Transverse colon (tissue), 4 donors: ENCODE measurements around the gene TMEM45A. TPM values are rescaled to one million over a fixed set of nuclear protein-coding genes. Genes with fewer than 3 reads are reported as not detected.

ENCODE experiments used
- DNase-seq: peaks from one replicate; pipeline ENCODE4 v3.0.0-alpha.2; 2019
- H3K27ac ChIP-seq, 4 donors: fragments of 200-600 bp; sonication (generic); 2 replicates each; pipeline ENCODE4 v1.5.1; 2016 to 2018; ENCODE audit warnings: inconsistent platforms in 4 of 4
- H3K27me3 ChIP-seq: fragments of 200-600 bp; sonication (generic); 2 replicates; pipeline ENCODE4 v1.5.1; 2017; ENCODE audit warnings: inconsistent platforms
- H3K36me3 ChIP-seq, 4 donors: fragments of 200-600 bp; sonication (generic); 2 replicates each; pipeline ENCODE4 v1.5.1; 2017 to 2019; ENCODE audit warnings: inconsistent platforms in 4 of 4
- H3K4me1 ChIP-seq, 4 donors: fragments of 200-600 bp; sonication (generic); 2 replicates each; pipeline ENCODE4 v1.5.1; 2017 to 2020; ENCODE audit warnings: inconsistent platforms in 4 of 4
- H3K4me3 ChIP-seq, 4 donors: fragments of 200-600 bp; sonication (generic); 1 replicate in 1 of 4; 2 replicates in 3 of 4; pipeline versions ENCODE4 v1.5.1 to v1.6.1; 2017 to 2019; ENCODE audit warnings: inconsistent platforms in 4 of 4
- H3K9me3 ChIP-seq, 2 donors: fragments of 200-600 bp; sonication (generic); 2 replicates each; pipeline ENCODE4 v1.5.1; 2017 to 2019; ENCODE audit warnings: inconsistent platforms in 2 of 2
- EP300 ChIP-seq: sonication (generic); formaldehyde crosslinking; IDR thresholded peaks from one replicate; pipeline ENCODE4 v1.6.1; 2017; ENCODE audit warnings: antibody characterized with exemption, low read depth
- POLR2A ChIP-seq: fragments of 450-650 bp; IDR thresholded peaks from one replicate; pipeline ENCODE4 v1.6.1; 2016; ENCODE audit warnings: antibody characterized with exemption, mild to moderate bottlenecking, moderate library complexity
- POLR2AphosphoS5 ChIP-seq, 3 donors: sonication (generic); formaldehyde crosslinking; IDR thresholded peaks; one replicate each; pipeline ENCODE4 v1.6.1; 2016; ENCODE audit warnings: antibody characterized with exemption in 3 of 3
- WGBS, 2 donors: methylation state at CpG; one replicate each; pipeline ENCODE4 v1.1.5; 2018; ENCODE audit warnings: low coverage in 1 of 2; 5-methylcytosine and 5-hydroxymethylcytosine counted together
- in situ Hi-C, 4 donors: fragments of 200-750 bp; cut with MboI; loops; one replicate each; pipeline versions ENCODE4 v1.15.0 to v1.15.1; 2017; ENCODE audit warnings: low sequenced_read_pairs in 3 of 4, low pct_ligation_motif_present in 1 of 4, low pct_unique_long_range_greater_than_20kb in 1 of 4
- intact Hi-C: fragments of 100-400 bp; cut with DNase I; formaldehyde crosslinking; loops from one replicate; pipeline ENCODE4 v1.15.1; 2023; ENCODE audit warnings: low total_unique reads
- total RNA-seq, 4 donors: library from RNA; depleted of rRNA; stranded (reverse); fragments of >200 nt; gene quantifications; one replicate each; pipeline ENCODE4 v1.1.0, GENCODE V29; 2016
- TF ChIP-seq, protein P1 (sequence below), 5 experiments: fragments of 200-600 bp in 3 of 5; fragments of 450-650 bp in 2 of 5; sonication (generic) in 3 of 5; IDR thresholded peaks; 1 replicate in 2 of 5; 2 replicates in 3 of 5; pipeline ENCODE4 v1.5.1; 2016 to 2017; ENCODE audit warnings: antibody characterized with exemption in 5 of 5, inconsistent platforms in 3 of 5, mild to moderate bottlenecking in 2 of 5, moderate library complexity in 1 of 5

TMEM45A gene
- total RNA-seq, 4 donors from 2014 or later, result 0.60 to 4.1 (median 1.5) TPM

GRCh38 chr3:100546020-100546744 lies 53.8 kb downstream of the TMEM45A start:
- 71 to 73% methylated on average over 2 to 3 of the region's 3 CpGs for WGBS, 2 donors
- DNase-seq, result no peak

DNA sequence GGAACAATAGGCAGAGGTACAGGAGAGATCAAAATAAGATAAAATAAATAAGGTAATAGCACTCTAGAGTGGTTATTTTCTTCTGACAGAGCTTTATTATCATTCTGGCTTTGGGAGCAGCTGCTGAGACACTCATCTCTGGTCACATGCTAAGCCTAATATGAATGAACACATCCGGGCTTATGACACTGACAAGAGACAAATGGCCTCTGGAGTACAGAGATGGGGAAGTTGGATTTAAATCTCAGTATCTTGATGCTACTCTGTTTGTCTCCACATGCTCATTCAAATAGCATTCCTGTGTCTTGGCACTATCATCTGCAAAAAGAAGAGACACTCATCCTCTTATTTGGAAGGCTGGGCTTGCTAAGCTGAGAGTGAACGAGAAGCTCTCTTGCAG lies 55.6 kb downstream of the TMEM45A start:
- TF ChIP-seq POLR2AphosphoS5 (IDR thresholded peaks at IDR 0.05), result no peak
- TF ChIP-seq, protein P1, sequence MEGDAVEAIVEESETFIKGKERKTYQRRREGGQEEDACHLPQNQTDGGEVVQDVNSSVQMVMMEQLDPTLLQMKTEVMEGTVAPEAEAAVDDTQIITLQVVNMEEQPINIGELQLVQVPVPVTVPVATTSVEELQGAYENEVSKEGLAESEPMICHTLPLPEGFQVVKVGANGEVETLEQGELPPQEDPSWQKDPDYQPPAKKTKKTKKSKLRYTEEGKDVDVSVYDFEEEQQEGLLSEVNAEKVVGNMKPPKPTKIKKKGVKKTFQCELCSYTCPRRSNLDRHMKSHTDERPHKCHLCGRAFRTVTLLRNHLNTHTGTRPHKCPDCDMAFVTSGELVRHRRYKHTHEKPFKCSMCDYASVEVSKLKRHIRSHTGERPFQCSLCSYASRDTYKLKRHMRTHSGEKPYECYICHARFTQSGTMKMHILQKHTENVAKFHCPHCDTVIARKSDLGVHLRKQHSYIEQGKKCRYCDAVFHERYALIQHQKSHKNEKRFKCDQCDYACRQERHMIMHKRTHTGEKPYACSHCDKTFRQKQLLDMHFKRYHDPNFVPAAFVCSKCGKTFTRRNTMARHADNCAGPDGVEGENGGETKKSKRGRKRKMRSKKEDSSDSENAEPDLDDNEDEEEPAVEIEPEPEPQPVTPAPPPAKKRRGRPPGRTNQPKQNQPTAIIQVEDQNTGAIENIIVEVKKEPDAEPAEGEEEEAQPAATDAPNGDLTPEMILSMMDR (IDR thresholded peaks at IDR 0.05), result no peak
- TF ChIP-seq POLR2A, result no peak
- TF ChIP-seq EP300, result no peak
- Histone ChIP-seq H3K4me3 (no peak overlapping the region), H3K9me3 (no peaks in the 10 kb centered on the region), H3K4me1 (no peaks in the 10 kb centered on the region), H3K27ac (no peak overlapping the region), H3K36me3 (no peaks in the 10 kb centered on the region), H3K27me3 (no peaks in the 10 kb centered on the region)
- intact Hi-C loops, result no loop called here
- in situ Hi-C loops, result no loop called here
- WGBS, 2 donors, result 34 to 62% methylated on average over 2 of the region's 2 CpGs
- no peak for DNase-seq

More at GRCh38 chr3:100546020-100546744, 53.8 kb downstream of the TMEM45A start:
- Histone ChIP-seq H3K27ac (no peak overlapping the region), H3K36me3 (no peaks in the 10 kb centered on the region), H3K4me1 (no peaks in the 10 kb centered on the region), H3K9me3 (no peaks in the 10 kb centered on the region), H3K4me3 (no peak overlapping the region), H3K27me3 (no peaks in the 10 kb centered on the region)
- in situ Hi-C loops, result no loop called here
- TF ChIP-seq EP300 (no peak), POLR2A (no peak), POLR2AphosphoS5 (IDR thresholded peaks at IDR 0.05) (no peak)
- TF ChIP-seq, protein P1 (IDR thresholded peaks at IDR 0.05), result no peak
- intact Hi-C loops, result no loop called here

DNA sequence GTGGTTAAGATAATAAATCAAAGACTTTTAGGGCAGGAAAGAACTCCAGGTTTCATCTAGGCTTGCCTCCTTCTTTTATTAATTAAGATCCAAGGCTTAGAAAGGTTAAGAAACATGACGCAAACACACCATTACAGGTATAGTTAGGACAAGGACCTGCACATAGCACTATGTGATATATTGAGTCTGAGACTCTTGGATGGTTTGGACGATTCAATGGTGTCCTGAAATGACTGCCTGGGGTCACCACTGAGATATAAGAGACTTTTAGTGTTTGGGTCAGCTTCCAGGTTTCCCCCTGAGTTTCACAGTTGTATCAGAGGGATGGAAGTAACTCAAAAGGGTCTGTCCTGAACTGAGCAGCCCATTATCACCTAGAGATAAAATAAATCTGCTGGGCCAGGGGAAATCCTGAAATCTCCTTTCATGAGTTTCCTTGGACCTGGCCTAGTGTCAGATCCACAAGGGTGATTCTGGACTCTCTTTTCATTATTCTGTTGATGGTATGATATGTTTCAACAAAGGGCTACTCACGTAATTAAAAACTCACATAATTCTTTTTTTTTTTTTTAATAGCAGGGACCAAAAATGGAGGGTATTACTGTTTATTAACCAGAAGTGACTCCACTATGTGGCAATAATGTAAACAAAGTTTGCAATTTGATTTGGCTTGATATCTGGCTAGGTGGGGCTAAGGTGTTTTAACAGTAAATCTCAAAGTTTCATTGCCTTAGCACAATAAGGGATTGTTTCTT lies 61.4 kb downstream of the TMEM45A start:
- no peaks in the 10 kb centered on the region for H3K36me3 ChIP-seq
- H3K9me3 ChIP-seq, result no peaks in the 10 kb centered on the region
- no peaks in the 10 kb centered on the region for H3K27me3 ChIP-seq
- in situ Hi-C loops, result no loop called here
- no peak for DNase-seq
- TF ChIP-seq POLR2AphosphoS5 (IDR thresholded peaks at IDR 0.05), result no peak
- TF ChIP-seq, protein P1 (IDR thresholded peaks at IDR 0.05), result no peak
- no peak for TF ChIP-seq EP300
- no peak for TF ChIP-seq POLR2A
- 73 to 75% methylated on average over 2 to 3 of the region's 3 CpGs for WGBS, 2 donors
- no peaks in the 10 kb centered on the region for H3K4me1 ChIP-seq
- no peak overlapping the region for H3K27ac ChIP-seq
- intact Hi-C loops, result no loop called here
- H3K4me3 ChIP-seq, result no peak overlapping the region

DNA sequence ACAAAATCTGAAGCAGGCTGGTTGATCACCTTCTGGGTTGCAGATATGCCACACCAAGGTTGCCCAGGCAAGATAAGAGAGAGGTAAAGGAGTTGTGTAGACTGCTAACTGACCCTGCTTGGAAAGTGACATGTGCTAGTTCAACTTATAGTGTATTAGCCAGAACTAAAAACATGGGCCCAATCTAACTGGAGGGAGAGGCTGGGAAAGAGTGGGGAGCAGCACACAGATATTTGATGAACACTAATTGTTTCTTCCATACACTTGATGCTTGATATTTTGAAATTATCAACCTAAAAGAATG lies 61.9 kb downstream of the TMEM45A start:
- TF ChIP-seq EP300, result no peak
- TF ChIP-seq, protein P1 (IDR thresholded peaks at IDR 0.05), result no peak
- no peak for TF ChIP-seq POLR2AphosphoS5 (IDR thresholded peaks at IDR 0.05)
- no peak for TF ChIP-seq POLR2A

More for the DNA sequence above, 61.9 kb downstream of the TMEM45A start:
- H3K4me3 ChIP-seq, result no peak overlapping the region
- in situ Hi-C loops (no loop called here), intact Hi-C loops (no loop called here)
- H3K9me3 ChIP-seq, result no peaks in the 10 kb centered on the region
- no peaks in the 10 kb centered on the region for H3K4me1 ChIP-seq
- H3K27ac ChIP-seq, result no peak overlapping the region
- H3K27me3 ChIP-seq, result no peaks in the 10 kb centered on the region
- DNase-seq, result no peak
- H3K36me3 ChIP-seq, result no peaks in the 10 kb centered on the region
